ENCODE measurements around the gene COL18A1. TPM values are rescaled to one million over a fixed set of nuclear protein-coding genes. Genes with fewer than 3 reads are reported as not detected.

The COL18A1 gene
- total and polyA plus RNA-seq, 9 of the 15 experiments (the other 6 are each of a cell fraction or from before 2014, with no cell fraction given) = 0.14 to 16.4 (median 2.0) TPM

GRCh38 chr21:45445369-45445768 lies 40.4 kb downstream of the COL18A1 start (continued):
- TF ChIP-seq, protein P1, sequence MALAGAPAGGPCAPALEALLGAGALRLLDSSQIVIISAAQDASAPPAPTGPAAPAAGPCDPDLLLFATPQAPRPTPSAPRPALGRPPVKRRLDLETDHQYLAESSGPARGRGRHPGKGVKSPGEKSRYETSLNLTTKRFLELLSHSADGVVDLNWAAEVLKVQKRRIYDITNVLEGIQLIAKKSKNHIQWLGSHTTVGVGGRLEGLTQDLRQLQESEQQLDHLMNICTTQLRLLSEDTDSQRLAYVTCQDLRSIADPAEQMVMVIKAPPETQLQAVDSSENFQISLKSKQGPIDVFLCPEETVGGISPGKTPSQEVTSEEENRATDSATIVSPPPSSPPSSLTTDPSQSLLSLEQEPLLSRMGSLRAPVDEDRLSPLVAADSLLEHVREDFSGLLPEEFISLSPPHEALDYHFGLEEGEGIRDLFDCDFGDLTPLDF (CRISPR knock-in tag; IDR thresholded peaks at IDR 0.05) = no peak
- TF ChIP-seq TBP (optimal IDR thresholded peaks at IDR 0.05; ENCODE audit: low read depth, low read length) = no peak
- TF ChIP-seq EWSR1 (IDR thresholded peaks at IDR 0.05; ENCODE audit: borderline replicate concordance, low read depth, partially characterized antibody) = no peak
- no peak for TF ChIP-seq RNF219 (CRISPR knock-in tag; IDR thresholded peaks at IDR 0.05)

DNA sequence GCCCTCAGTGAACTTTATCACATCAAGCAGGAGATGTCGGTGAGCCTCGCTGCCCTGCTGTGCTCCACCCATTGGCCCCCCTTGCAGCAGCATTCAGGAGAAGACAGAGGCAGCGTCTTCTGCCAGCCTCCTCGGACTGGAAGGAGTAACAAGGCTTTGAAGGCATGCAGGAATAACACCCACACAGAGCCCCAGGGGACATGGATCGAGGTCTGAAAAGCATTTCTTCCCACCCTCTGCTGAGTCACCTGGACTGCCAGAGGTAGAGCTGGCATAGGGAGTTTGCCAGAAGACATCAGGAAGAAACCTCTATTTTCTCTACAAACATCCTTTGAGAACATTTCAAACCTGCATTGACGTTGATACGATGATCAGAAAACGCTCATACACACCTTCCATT lies 42.9 kb downstream of the COL18A1 start:
- no peaks in the 10 kb centered on the region for H3K79me2 ChIP-seq (ENCODE audit: control insufficient read depth, insufficient read depth, low read length)
- DNase-seq (ENCODE audit: extremely low read depth in 1 of 4, low spot score in 3 of 4) (no peak), ATAC-seq (no peak), FAIRE-seq (no peak)
- H3K9ac ChIP-seq (ENCODE audit: insufficient read depth in 1 of 2, low read depth in 2 of 2, low read length in 2 of 2) = no peak overlapping the region
- no peak overlapping the region for H3K4me2 ChIP-seq (ENCODE audit: insufficient read depth, low read length)
- no peaks in the 10 kb centered on the region; the same call in 2 of the 3 replicates for H3K36me3 ChIP-seq (ENCODE audit: control insufficient read depth, insufficient read depth, low read length)
- POLR2A ChIA-PET = no interaction called here
- WGBS (ENCODE audit: insufficient coverage, low coverage, missing lambda C conversion rate) = 9% methylated on average over 8 of the region's 8 CpGs
- H4K20me1 ChIP-seq (replicated peaks; ENCODE audit: control insufficient read depth, insufficient read depth, low read length) = no peaks in the 10 kb centered on the region; the same call in 1 of the 2 replicates
- H3K9me1 ChIP-seq (ENCODE audit: control insufficient read depth, insufficient read depth, low read length) = no peaks in the 10 kb centered on the region
- intact Hi-C loops (cut with micrococcal nuclease) = loop anchor here (5.0 kb wide), 1 partner anchor 374 kb away; no protein-coding TSS in a partner anchor
- no peak overlapping the region for H3K27ac ChIP-seq (ENCODE audit: extremely low read depth, low read depth, low read length)
- no TSS peak for BruUV-seq (replicated peaks)
- no peak overlapping the region for H2AFZ ChIP-seq (ENCODE audit: low read depth, low read length)
- H3K9me3 ChIP-seq (replicated peaks; ENCODE audit: control insufficient read depth, insufficient read depth, low read depth, low read length) = peaks cover 20% of the 10 kb centered on the region
- no peak overlapping the region for H3K4me3 ChIP-seq
- in situ Hi-C loops (cut with MboI) = loop anchor here (5.0 to 10.0 kb wide), 2 partner anchors 301 to 493 kb away; no protein-coding TSS in a partner anchor
- H3K27me3 ChIP-seq (ENCODE audit: control insufficient read depth in 2 of 2, insufficient read depth in 2 of 2, low read length in 2 of 2) = peaks cover 0 to 18% of the 10 kb centered on the region in 2 experiments; a peak in 3 of 5 replicates
- H3K4me1 ChIP-seq (replicated peaks in 1 of 2; ENCODE audit: control insufficient read depth in 2 of 2, insufficient read depth in 2 of 2, low read length in 2 of 2) = peaks cover 0 to 41% of the 10 kb centered on the region in 2 experiments; a peak in 1 of 5 replicates
- CTCF ChIA-PET (ENCODE audit: low intra/inter-chr PET ratio) = no interaction called here
- no peak for TF ChIP-seq NR2C2 (CRISPR knock-in tag; IDR thresholded peaks at IDR 0.05)
- TF ChIP-seq NR2C2 (tag; IDR thresholded peaks at IDR 0.05) = no peak
- TF ChIP-seq BHLHE40 (IDR thresholded peaks at IDR 0.05; ENCODE audit: low read length) = no peak
- TF ChIP-seq SIRT6 (IDR thresholded peaks at IDR 0.05; ENCODE audit: low read depth, low read length) = no peak
- no peak for TF ChIP-seq MEF2A (IDR thresholded peaks at IDR 0.05; ENCODE audit: control insufficient read depth, low read depth, low read length)
- TF ChIP-seq SMAD1 (IDR thresholded peaks at IDR 0.05; ENCODE audit: low read depth, low read length, partially characterized antibody) = no peak
- TF ChIP-seq NRF1 (conservative IDR thresholded peaks at IDR 0.05 in 1 of 2, IDR thresholded peaks at IDR 0.05 in 1 of 2) = no peak
